WTC11 (cell line): ENCODE data around the gene CACNA1E. TPM values are rescaled to one million over a fixed set of nuclear protein-coding genes. Genes with fewer than 3 reads are reported as not detected.

Experiments
- ATAC-seq: fragments of 200-7000 bp; cut with Tn5 transposase; 2 replicates; pipeline ENCODE4 v1.10.0; 2021; ENCODE audit warnings: mild to moderate bottlenecking, moderate library complexity
- CTCF ChIA-PET: fragments of 300-600 bp; sonication (Branson Sonifier 250); formaldehyde crosslinking; loops from one replicate; lab custom pipeline; 2021; ENCODE audit warnings: antibody characterized with exemption; lab: Charles Lee
- POLR2A ChIA-PET: fragments of 350-600 bp; sonication (Branson Sonifier 250); formaldehyde crosslinking; loops from one replicate; lab custom pipeline; 2021; ENCODE audit warnings: antibody characterized with exemption; lab: Charles Lee
- DNase-seq: peaks from one replicate; pipeline ENCODE4 v3.0.0; 2021; ENCODE audit warnings: low spot score
- H3K27ac Mint-ChIP-seq: 2 replicates; pipeline ENCODE4 v1.8.0; 2021; ENCODE audit warnings: mixed read lengths
- H3K27me3 Mint-ChIP-seq: 2 replicates; pipeline ENCODE4 v1.8.0; 2021; ENCODE audit warnings: low read depth, mild to moderate bottlenecking, moderate library complexity, mixed read lengths
- H3K36me3 Mint-ChIP-seq: 2 replicates; pipeline ENCODE4 v1.8.0; 2021; ENCODE audit warnings: mixed read lengths
- H3K4me1 Mint-ChIP-seq: 2 replicates; pipeline ENCODE4 v1.8.0; 2022; ENCODE audit warnings: mixed read lengths
- H3K4me3 Mint-ChIP-seq: 2 replicates; pipeline ENCODE4 v1.8.0; 2021; ENCODE audit warnings: mild to moderate bottlenecking, moderate library complexity, mixed read lengths
- H3K9me3 Mint-ChIP-seq: 2 replicates; pipeline ENCODE4 v1.8.0; 2021; ENCODE audit warnings: mixed read lengths
- ATF6 ChIP-seq: sonication (generic); formaldehyde crosslinking; IDR thresholded peaks from 2 replicates; pipeline ENCODE4 v1.8.1; 2023; ENCODE audit warnings: mild to moderate bottlenecking, missing genetic modification reagents
- FOXK1 ChIP-seq: sonication (generic); formaldehyde crosslinking; IDR thresholded peaks from 2 replicates; pipeline ENCODE4 v1.8.0; 2022; ENCODE audit warnings: mild to moderate bottlenecking, moderate library complexity, missing genetic modification reagents
- FOXP1 ChIP-seq: sonication (generic); formaldehyde crosslinking; IDR thresholded peaks from 2 replicates; pipeline ENCODE4 v1.8.0; 2022; ENCODE audit warnings: missing genetic modification reagents, mild to moderate bottlenecking, moderate library complexity, borderline replicate concordance
- GABPB1 ChIP-seq: sonication (generic); formaldehyde crosslinking; IDR thresholded peaks from 2 replicates; pipeline ENCODE4 v1.8.1; 2023; ENCODE audit warnings: mild to moderate bottlenecking, missing genetic modification reagents
- JAZF1 ChIP-seq: fragments of 250-450 bp; sonication (Bioruptor Pico); IDR thresholded peaks from 2 replicates; pipeline ENCODE4 v1.9.0; 2021; ENCODE audit warnings: moderate library complexity, mild to moderate bottlenecking, inconsistent platforms
- NR1H2 ChIP-seq: sonication (generic); formaldehyde crosslinking; IDR thresholded peaks from 2 replicates; pipeline ENCODE4 v1.9.0; 2021; ENCODE audit warnings: mild to moderate bottlenecking, moderate library complexity, missing genetic modification reagents
- PRDM15 ChIP-seq: sonication (generic); formaldehyde crosslinking; IDR thresholded peaks from 2 replicates; pipeline ENCODE4 v1.8.0; 2022; ENCODE audit warnings: missing genetic modification reagents
- TCF7 ChIP-seq: sonication (generic); formaldehyde crosslinking; IDR thresholded peaks from 2 replicates; pipeline ENCODE4 v1.8.0; 2022; ENCODE audit warnings: mild to moderate bottlenecking, low read depth, missing genetic modification reagents, moderate library complexity
- TP53 ChIP-seq: sonication (generic); formaldehyde crosslinking; IDR thresholded peaks from 2 replicates; pipeline ENCODE4 v1.8.1; 2023; ENCODE audit warnings: mild to moderate bottlenecking, missing genetic modification reagents
- ZBTB21 ChIP-seq: sonication (generic); formaldehyde crosslinking; IDR thresholded peaks from 2 replicates; pipeline ENCODE4 v1.8.1; 2023; ENCODE audit warnings: mild to moderate bottlenecking, missing genetic modification reagents, borderline replicate concordance
- ZNF138 ChIP-seq: sonication (generic); formaldehyde crosslinking; conservative IDR thresholded peaks from 2 replicates; pipeline ENCODE4 v1.8.1; 2022; ENCODE audit warnings: mild to moderate bottlenecking, moderate library complexity, missing genetic modification reagents
- ZNF317 ChIP-seq: sonication (generic); formaldehyde crosslinking; IDR thresholded peaks from 2 replicates; pipeline ENCODE4 v1.8.1; 2023; ENCODE audit warnings: low read depth, mild to moderate bottlenecking, moderate library complexity, missing genetic modification reagents, borderline replicate concordance
- ZNF423 ChIP-seq: fragments of 250-450 bp; sonication (Bioruptor Pico); IDR thresholded peaks from 2 replicates; pipeline ENCODE4 v2.1.2; 2022; ENCODE audit warnings: mild to moderate bottlenecking, moderate library complexity
- total RNA-seq: library from RNA; stranded (reverse); gene quantifications from 3 replicates; pipeline ENCODE4 v1.2.3, GENCODE V29; 2021
- TF ChIP-seq, protein P1 (sequence below): fragments of 250-450 bp; sonication (Bioruptor Pico); IDR thresholded peaks from 2 replicates; pipeline ENCODE4 v1.9.0; 2021; ENCODE audit warnings: mild to moderate bottlenecking
- TF ChIP-seq, protein P2 (sequence below): sonication (generic); formaldehyde crosslinking; IDR thresholded peaks from 2 replicates; pipeline ENCODE4 v1.8.0; 2023; ENCODE audit warnings: mild to moderate bottlenecking, missing genetic modification reagents
- TF ChIP-seq, protein P3 (sequence below): fragments of 250-450 bp; sonication (Bioruptor Pico); IDR thresholded peaks from 2 replicates; pipeline ENCODE4 v1.9.0; 2021; ENCODE audit warnings: mild to moderate bottlenecking
- TF ChIP-seq, protein P4 (sequence below): sonication (generic); formaldehyde crosslinking; IDR thresholded peaks from 2 replicates; pipeline ENCODE4 v1.8.0; 2022; ENCODE audit warnings: mild to moderate bottlenecking, missing genetic modification reagents
- TF ChIP-seq, protein P5 (sequence below): fragments of 250-450 bp; sonication (Bioruptor Pico); IDR thresholded peaks from 2 replicates; pipeline ENCODE4 v1.8.0; 2021; ENCODE audit warnings: mild to moderate bottlenecking

Gene CACNA1E
- total RNA-seq, 1 experiment from 2014 or later = 0.63 TPM

- TF ChIP-seq, protein P1, sequence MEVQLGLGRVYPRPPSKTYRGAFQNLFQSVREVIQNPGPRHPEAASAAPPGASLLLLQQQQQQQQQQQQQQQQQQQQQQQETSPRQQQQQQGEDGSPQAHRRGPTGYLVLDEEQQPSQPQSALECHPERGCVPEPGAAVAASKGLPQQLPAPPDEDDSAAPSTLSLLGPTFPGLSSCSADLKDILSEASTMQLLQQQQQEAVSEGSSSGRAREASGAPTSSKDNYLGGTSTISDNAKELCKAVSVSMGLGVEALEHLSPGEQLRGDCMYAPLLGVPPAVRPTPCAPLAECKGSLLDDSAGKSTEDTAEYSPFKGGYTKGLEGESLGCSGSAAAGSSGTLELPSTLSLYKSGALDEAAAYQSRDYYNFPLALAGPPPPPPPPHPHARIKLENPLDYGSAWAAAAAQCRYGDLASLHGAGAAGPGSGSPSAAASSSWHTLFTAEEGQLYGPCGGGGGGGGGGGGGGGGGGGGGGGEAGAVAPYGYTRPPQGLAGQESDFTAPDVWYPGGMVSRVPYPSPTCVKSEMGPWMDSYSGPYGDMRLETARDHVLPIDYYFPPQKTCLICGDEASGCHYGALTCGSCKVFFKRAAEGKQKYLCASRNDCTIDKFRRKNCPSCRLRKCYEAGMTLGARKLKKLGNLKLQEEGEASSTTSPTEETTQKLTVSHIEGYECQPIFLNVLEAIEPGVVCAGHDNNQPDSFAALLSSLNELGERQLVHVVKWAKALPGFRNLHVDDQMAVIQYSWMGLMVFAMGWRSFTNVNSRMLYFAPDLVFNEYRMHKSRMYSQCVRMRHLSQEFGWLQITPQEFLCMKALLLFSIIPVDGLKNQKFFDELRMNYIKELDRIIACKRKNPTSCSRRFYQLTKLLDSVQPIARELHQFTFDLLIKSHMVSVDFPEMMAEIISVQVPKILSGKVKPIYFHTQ (CRISPR knock-in tag) = no peak
- TF ChIP-seq, protein P2, sequence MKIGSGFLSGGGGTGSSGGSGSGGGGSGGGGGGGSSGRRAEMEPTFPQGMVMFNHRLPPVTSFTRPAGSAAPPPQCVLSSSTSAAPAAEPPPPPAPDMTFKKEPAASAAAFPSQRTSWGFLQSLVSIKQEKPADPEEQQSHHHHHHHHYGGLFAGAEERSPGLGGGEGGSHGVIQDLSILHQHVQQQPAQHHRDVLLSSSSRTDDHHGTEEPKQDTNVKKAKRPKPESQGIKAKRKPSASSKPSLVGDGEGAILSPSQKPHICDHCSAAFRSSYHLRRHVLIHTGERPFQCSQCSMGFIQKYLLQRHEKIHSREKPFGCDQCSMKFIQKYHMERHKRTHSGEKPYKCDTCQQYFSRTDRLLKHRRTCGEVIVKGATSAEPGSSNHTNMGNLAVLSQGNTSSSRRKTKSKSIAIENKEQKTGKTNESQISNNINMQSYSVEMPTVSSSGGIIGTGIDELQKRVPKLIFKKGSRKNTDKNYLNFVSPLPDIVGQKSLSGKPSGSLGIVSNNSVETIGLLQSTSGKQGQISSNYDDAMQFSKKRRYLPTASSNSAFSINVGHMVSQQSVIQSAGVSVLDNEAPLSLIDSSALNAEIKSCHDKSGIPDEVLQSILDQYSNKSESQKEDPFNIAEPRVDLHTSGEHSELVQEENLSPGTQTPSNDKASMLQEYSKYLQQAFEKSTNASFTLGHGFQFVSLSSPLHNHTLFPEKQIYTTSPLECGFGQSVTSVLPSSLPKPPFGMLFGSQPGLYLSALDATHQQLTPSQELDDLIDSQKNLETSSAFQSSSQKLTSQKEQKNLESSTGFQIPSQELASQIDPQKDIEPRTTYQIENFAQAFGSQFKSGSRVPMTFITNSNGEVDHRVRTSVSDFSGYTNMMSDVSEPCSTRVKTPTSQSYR (CRISPR knock-in tag) = no peak
- TF ChIP-seq ZBTB21 (CRISPR knock-in tag) (no peak), GABPB1 (CRISPR knock-in tag) (no peak), ZNF138 (no peak), TCF7 (CRISPR knock-in tag) (no peak)
- TF ChIP-seq, all 79 proteins: peak for 0
Measured at GRCh38 chr1:181545395-181545794, 62.1 kb downstream of the CACNA1E start (continued).

DNA sequence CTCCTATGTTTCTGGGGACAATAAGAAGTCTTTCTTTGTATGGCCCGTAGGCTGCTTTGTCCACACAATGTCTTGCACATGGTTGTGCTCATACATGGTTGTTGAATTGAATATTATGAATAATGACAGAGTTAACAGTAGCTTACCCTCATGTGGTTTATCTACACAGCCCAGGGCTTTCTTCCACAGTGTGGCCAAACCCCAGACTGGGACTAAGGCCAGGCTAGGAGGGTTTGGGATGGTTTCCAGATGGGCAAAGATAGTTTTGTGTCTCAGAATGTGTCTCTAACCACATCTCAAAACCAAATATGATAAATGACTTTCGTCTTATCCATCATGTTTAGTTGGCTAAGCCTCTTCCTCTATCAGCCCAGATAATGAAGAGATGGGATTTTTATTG, 65.2 kb downstream of the CACNA1E start:
- Mint-ChIP-seq H3K4me1 (peaks cover 18% of the 10 kb centered on the region), H3K27ac (no peak overlapping the region), H3K36me3 (no peaks in the 10 kb centered on the region), H3K27me3 (no peaks in the 10 kb centered on the region; the same call in 1 of the 2 replicates), H3K4me3 (no peak overlapping the region), H3K9me3 (no peaks in the 10 kb centered on the region)
- no peak for DNase-seq
- ChIA-PET POLR2A (no interaction called here), CTCF (no interaction called here)
- no peak for ATAC-seq
- TF ChIP-seq ZNF317 (CRISPR knock-in tag) (no peak), FOXK1 (CRISPR knock-in tag) (no peak), TCF7 (CRISPR knock-in tag) (no peak), NR1H2 (CRISPR knock-in tag) (no peak), PRDM15 (CRISPR knock-in tag) (no peak), JAZF1 (CRISPR knock-in tag) (no peak), ZNF423 (CRISPR knock-in tag) (no peak), FOXP1 (no peak), ATF6 (CRISPR knock-in tag) (no peak), TP53 (no peak)
- TF ChIP-seq, protein P3, sequence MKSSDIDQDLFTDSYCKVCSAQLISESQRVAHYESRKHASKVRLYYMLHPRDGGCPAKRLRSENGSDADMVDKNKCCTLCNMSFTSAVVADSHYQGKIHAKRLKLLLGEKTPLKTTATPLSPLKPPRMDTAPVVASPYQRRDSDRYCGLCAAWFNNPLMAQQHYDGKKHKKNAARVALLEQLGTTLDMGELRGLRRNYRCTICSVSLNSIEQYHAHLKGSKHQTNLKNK (CRISPR knock-in tag) = no peak
- TF ChIP-seq, protein P4, sequence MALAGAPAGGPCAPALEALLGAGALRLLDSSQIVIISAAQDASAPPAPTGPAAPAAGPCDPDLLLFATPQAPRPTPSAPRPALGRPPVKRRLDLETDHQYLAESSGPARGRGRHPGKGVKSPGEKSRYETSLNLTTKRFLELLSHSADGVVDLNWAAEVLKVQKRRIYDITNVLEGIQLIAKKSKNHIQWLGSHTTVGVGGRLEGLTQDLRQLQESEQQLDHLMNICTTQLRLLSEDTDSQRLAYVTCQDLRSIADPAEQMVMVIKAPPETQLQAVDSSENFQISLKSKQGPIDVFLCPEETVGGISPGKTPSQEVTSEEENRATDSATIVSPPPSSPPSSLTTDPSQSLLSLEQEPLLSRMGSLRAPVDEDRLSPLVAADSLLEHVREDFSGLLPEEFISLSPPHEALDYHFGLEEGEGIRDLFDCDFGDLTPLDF (CRISPR knock-in tag) = no peak
- TF ChIP-seq, protein P5, sequence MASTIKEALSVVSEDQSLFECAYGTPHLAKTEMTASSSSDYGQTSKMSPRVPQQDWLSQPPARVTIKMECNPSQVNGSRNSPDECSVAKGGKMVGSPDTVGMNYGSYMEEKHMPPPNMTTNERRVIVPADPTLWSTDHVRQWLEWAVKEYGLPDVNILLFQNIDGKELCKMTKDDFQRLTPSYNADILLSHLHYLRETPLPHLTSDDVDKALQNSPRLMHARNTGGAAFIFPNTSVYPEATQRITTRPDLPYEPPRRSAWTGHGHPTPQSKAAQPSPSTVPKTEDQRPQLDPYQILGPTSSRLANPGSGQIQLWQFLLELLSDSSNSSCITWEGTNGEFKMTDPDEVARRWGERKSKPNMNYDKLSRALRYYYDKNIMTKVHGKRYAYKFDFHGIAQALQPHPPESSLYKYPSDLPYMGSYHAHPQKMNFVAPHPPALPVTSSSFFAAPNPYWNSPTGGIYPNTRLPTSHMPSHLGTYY (CRISPR knock-in tag) = no peak
